GM10847 (cell line): Measurements from ENCODE around the gene ENPEP.

ENCODE experiments used
- POLR2A ChIP-seq: IDR thresholded peaks from 2 replicates; pipeline ENCODE4 v1.6.1; 2011; ENCODE audit not compliant: insufficient read length; ENCODE audit errors: extremely low read depth

The ENPEP gene

DNA sequence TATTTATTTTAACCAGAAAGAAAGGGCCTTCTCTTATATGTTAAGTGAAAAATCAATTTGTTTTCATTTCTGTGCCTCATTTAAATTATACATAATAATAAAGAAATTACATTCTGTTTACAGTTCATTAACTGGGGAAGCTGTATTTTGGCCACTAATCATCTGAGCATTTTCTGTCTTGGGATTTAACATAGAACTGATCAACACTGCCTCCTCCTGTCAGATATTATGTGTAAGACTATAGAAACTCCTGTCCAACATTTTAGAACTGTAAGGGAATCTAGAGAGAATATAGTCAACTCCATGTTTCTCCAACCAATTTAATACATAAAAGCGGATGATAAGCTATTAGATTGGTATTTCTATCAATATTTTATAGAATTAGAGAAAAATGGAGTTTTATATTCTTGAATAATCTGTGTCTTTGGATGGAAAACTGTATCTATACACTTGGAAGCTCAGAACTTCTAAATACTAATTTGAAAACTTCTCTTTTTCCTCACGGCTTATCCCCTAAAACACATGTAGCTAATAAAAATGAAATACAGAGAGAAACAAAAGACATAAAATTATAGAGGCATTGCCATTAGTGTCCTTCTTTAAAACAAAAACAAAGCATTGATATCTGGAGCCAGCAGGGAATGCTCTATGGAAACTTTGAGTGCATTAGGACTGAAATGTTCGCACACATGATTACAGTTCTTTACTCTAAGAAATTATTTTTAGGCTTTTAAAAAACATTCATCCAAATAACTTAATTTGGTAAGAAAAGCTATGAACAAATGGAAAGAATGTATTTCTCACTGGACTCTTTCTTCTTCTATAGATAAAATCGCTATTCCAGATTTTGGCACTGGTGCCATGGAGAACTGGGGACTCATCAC lies 33.1 kb downstream of the ENPEP start:
- no peak for TF ChIP-seq POLR2A

DNA sequence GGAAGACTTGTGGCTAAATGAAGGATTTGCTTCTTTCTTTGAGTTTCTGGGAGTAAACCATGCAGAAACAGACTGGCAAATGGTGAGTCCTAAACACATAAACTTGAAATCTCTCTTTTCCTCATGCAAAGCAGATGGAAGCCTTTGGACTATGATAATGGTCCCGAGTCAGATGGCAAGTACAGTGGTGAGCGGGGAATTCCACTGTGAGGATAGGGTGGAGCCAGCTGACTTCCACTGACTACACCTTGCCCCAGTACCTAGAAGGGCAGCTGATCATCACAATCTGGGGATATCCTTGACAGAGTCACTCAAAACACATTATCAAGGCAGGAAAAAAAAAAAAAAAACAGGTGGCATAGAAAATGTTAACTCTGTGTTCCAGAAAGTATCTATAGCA lies 34.3 kb downstream of the ENPEP start:
- no peak for TF ChIP-seq POLR2A

DNA sequence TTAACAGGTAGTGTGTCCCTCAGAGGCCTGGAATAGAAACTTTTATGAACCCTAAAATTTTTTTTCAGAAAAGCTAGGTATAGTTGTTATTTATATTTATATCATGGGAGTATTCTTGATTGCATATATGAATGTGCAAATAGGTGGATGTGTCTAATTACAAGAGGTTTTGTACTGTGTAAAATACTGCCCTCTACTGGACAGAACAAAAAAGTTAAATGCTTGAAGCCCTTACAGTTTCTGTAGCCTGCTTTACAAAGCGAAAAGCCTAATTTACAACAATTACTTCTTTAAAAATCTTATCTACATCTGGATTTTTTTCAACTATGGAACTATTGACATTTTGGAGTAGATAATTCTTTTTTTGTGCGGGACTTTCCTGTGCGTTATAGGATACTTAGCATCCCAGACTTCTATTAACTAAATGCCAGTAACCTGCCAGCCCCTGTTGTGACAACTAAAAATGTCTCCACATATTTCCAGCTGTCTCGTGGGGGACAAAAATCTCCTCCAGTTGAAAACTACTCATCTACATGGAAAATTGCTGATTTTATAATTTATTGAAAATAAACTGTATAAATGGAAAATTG lies 35.1 kb downstream of the ENPEP start:
- TF ChIP-seq POLR2A: no peak

DNA sequence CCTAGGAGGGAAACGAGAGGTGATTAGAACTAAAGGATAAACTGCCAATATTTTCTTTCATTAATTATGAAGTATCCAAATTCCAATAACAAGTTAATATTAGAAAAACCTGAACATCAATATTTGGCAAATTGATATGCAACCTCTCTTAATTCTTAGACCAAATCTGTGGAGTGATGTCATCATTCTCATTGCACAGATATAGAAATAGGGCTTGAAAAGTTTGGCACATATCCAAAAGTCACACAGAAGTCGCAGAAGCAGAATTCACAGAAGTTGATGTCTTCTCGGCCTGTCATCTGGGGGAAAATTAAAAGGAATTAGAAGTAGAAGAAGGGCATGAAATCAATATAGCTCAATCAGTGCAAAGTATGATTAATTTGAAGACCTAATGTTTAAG lies 36.9 kb downstream of the ENPEP start:
- no peak for TF ChIP-seq POLR2A

DNA sequence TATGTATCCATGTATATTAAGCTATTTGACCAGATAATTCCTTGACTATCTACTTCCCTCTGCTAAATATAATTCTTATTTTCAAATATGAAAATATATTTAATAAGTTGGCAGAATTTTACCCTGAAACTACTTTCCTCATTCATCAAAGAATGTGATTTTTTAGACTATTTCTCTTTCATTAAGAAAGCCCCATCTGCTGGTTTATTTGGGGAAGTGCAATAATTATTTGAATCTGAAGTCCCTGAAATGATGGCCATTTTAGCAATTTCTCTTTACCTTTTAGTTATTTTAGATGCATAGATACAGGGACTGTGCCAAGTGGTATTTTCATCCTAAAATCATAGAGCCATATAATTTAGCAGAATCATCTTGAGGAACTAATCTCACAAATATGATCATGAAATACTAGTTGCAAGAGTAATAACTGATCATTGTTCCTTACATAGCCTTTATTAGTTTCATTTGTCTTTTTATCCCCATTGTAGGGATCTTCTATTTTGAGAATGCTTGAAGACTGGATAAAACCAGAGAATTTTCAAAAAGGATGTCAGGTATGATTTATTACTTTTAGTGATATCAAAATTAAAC lies 39.0 kb downstream of the ENPEP start:
- no peak for TF ChIP-seq POLR2A

DNA sequence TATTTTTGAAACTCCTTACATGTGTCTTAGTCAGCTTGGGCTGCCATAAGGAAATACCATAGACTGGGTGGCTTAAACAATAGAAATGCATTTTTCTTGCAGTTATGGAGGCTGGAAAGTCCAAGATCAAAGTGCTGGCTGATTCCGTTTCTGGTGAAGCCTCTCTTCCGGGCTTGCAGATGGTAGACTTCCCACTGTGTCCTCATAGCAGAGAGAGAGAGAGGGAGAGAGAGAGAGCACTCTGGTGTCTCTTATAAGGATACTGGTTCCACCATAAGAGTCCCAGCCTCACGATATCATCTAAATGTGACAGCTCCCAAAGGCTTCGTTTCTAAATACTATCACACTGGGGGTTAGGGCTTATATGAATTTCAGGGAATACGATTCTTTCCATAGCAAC lies 39.7 kb downstream of the ENPEP start:
- TF ChIP-seq POLR2A: no peak

DNA sequence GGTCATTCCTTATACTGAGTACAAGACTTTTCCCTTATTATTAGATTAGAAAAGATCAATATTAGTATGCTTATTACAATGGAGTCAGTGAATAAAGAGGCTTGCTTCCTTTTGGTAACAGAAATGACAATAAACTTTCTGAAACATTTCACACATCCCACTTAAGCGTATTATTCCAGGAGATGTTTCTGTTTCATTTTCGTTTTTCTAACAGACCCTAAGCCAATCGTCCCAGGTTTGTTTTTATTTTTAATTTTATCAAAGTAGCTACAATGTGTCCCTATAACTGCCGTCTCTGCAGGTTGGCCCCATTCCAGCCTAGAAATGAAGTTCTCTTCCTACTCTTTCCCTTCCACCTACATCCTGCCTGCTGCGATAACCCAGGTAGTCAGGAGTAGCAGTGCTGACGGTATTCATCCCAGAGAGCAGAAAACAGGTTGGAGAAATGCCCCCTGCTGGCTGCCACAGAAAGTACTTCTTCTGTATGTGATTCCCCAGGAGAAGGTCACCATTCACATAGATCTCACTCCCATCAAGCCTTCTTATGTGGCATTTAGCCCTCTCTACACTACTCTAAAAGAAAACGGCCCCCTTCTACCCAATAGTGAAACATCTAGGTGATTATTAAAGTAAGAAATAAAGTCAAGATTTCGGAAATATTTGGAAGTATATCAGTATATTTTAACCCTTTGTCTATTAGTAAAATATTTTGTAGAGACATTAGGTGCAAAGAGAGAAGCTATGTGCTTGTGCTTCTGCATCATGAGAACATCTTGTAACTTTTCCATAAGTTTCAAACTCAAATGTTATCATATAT lies 40.4 kb downstream of the ENPEP start:
- TF ChIP-seq POLR2A: no peak

DNA sequence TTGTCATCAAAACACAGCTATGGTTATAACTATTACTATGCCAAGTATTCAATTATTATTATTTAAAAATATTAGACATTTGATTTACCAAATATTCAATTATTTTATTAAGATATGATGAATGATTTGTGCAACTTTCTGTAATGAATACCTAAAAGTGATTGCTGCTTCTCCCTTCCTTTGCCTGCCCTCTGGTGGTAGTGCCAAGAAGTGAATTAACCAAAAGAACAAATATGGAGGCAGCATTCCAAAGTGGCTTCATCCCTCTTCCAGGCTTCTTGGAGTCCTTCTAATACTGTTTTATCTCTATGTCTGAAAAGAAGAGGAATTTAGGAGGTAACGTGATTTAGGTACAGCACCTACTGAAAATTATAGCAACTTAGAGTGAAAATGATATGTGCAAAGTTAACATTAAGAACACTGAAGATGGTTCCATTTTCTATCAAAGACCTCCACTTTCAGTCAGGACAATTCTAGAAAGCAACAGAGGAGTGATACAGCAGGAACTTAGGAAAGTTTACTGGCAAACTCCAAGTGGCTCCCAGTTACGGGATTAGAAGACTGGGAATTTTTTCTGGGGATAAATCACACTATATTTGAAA lies 43.0 kb downstream of the ENPEP start:
- TF ChIP-seq POLR2A: no peak

DNA sequence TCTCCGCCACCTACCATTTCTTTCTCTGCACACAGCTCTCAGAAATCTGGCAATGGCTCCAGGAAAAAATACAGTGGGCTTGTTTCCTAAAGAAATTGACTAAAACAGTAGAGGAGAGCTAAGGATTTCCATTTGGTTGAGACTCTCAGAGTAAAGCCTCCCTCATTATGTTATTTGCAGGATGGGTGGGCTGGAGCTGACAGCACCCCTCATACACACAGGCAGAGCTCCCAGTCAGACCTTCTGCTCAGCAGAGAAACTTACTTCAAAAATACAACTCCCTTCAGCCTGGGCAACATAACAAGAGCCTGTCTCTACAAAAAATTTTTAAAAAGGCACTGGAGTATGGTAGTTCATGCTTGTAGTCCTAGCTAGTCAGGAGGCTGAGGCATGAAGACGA lies 44.9 kb downstream of the ENPEP start:
- TF ChIP-seq POLR2A: no peak

DNA sequence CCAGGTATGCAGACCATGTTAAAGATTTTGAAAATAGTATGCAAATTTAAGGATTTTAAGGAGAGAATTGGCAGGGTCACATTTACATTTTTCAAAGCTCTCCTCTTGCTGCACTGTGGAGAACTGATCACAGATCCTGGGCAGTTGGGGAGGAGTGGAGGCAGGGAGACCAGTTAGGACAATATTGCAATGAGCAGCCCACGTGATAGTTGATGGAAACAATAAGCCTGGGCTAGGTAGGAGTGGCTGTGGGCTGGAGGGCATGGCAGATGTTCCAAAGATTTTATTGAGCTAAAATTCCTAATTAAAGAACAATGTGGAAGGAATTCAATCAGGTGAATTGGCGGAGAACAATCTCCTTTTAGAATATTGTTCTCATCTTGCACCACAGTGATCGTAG lies 50.6 kb downstream of the ENPEP start:
- no peak for TF ChIP-seq POLR2A

DNA sequence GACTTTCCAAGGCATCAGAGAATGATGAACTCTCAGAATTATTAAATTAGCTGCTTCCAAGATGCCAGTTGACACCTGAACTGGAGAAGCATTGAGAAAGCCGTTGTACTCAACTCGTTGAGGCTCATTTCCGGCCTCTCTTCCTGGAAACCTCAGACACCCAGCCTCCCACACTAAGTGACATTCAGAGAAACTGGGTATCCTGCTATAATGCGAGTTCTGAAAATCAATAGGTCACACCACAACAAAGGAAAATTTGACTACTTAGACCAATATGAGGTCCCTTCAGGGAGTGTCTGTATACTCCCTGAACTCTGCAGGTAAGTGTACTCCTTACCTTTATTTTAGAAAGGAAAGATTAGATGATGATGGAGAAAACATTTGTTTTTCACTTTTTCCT lies 51.2 kb downstream of the ENPEP start:
- TF ChIP-seq POLR2A: no peak

DNA sequence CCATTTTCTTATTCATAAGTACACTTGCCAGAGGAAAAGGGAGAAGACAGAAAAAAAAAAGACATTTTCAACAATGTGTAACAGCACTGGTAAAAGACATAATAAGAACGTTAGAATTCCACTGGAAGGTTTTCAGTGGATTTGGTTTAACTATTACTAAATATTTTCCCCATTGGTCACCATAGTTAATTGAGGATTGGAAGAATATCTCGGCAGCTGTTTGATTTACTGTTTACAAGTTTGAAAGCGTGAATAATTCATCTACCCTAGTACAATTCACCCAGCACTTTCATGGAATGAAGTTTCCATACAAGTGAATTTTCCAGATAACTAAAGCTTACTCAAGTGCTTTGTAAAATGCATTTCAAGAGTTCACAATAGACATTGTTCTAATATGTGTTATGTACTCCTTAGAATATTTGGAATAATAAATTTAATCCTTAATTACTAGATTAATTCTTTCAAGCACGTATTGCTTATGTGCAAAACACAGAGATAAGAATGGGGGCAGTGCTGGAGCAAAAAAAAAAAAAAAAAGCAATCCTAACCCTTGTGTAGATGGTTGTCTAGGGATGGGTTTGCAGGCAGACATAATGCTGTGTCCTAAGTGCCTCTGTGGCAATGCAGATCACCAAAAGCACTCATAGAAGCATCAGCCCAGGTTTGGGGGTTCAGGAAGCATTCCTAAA lies 57.1 kb downstream of the ENPEP start:
- TF ChIP-seq POLR2A: no peak

DNA sequence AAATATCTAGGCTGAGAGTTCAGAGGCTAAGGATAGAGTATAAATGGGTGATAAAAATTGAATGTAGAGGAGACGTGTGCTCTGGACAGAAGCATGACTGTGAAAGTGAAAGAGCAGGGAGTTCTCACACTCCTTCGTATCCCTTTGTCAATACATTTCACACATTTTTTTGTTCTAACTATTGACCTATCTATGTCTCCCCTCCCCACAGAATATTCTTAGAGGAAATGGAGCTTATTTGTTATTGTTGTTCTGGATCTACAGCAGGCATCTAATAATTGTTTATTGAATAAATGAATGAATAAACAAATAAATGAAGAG lies 57.6 kb downstream of the ENPEP start:
- no peak for TF ChIP-seq POLR2A

DNA sequence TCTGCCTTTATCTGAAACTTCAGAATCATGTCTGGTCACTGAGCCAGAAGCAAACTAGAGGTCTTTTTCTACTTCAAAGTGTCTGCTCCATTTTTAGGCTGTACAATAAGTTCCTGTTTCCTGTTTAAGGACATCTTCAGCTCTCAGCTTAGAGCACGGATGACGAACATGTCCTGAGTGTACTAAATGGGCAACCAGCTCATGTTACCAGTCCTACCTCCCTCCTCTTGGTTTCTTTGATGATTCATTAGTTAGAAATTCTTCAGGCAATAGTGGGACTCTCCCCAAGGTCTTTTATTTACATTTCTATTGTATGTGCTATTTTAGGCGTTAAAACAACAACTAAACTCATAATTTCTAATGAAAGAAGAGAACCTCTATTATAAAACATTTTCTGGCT lies 58.0 kb downstream of the ENPEP start:
- TF ChIP-seq POLR2A: no peak

DNA sequence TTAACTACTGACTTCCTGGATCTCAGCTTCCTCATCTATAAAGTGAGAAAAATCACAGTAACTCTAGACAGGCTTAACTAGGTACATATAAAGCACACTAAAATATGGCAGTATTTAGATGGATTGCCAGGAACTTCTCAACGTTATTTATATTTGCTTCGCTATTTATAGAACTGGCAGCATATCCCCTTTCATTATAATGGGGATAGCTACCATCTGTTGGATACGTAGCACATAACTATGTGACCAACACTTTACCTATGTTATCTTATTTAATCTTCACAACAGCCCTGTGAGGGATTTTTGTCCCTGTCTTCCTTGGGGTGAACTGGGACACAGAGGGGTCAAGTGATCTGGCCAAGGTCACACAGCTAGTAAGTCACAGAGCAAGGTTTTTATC lies 64.6 kb downstream of the ENPEP start:
- TF ChIP-seq POLR2A: no peak
